ENCODE data around the gene U2AF1L4.

DNA sequence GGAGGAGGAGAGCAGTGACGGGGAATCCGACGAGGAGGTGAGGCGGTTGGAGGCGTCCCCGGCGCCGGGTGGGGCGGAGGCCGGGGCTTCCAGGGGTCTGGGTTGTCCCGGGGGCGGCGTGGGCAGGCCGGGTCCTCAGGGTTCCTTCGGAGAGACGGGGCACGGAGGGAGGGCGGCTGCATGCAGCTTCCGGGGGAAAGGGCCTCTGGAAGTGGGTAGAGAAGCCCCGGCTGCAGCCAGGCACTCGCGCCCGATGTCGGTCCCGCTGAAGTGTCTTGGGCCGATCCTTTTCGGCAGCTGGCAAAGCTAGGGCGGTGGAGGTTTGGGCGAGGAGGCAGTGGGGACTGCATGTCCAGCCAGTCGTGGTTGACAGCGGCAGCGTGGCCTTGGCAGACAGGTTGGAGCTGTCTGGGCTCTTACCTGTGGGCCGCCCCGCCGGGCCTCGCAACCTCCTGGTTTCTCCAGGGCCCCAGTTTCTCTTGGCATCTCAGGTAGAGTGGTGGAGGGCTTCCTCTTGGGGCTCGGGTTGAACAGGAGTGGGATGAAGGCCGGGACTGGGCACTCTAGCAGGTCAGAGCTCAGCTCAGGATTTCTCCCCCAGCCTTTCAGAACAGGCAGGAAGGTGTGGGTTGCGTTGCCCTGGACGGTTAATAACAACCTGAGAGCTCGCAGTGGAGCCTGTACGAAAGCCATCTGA is 26.7 kb downstream of the U2AF1L4 start:
- TF ChIP-seq CTCF (IDR thresholded peaks at IDR 0.05) (no peak), POLR2A (IDR thresholded peaks at IDR 0.05) (no peak)

All from sigmoid colon (tissue), 3 donors.